ENCODE data around the gene PDP2. TPM values are rescaled to one million over a fixed set of nuclear protein-coding genes. Genes with fewer than 3 reads are reported as not detected.

PDP2 gene
- 4.7 and 7.3 TPM in 2 replicates for polyA plus RNA-seq (2012; rRNA removed)
- polyA plus RNA-seq (2012; cell fraction: cytosol; rRNA removed): 3.8 and 4.9 TPM in 2 replicates
- polyA plus RNA-seq (2012; cell fraction: nucleus; rRNA removed): 9.4 and 10.9 TPM in 2 replicates

- H3K27me3 ChIP-seq (ENCODE audit: insufficient read depth): no peaks in the 10 kb centered on the region
- peak; percentile 99 for DNase-seq
- no peaks in the 10 kb centered on the region for H4K20me1 ChIP-seq (ENCODE audit: insufficient read depth)
- peak within 1 kb of the TSS; percentile 93 for H2AFZ ChIP-seq (ENCODE audit: low read depth)
- H3K27ac ChIP-seq (ENCODE audit: low read depth in 2 of 2, low read length in 1 of 2): peak within 1 kb of the TSS in 1 of 2 experiments; percentile 29; a peak in 1 of 4 replicates
- H3K4me1 ChIP-seq (ENCODE audit: control insufficient read depth in 1 of 2, insufficient read depth in 2 of 2, low read depth in 1 of 2, low read length in 1 of 2): peaks cover 0 to 7% of the 10 kb centered on the region in 2 experiments; a peak in 1 of 4 replicates
- H3K9ac ChIP-seq: peak within 1 kb of the TSS; percentile 69
- POLR2A ChIA-PET: interaction anchor here (0.7 to 1.5 kb wide), 7 partner anchors 10 to 272 kb away, joined by 3 to 5 read pairs (median 4); partner anchors contain the start of gene NAE1
- under 1% methylated on average over 15 of the region's 58 CpGs for WGBS (ENCODE audit: low lambda C conversion rate)
- peaks cover 20% of the 10 kb centered on the region for H3K79me2 ChIP-seq (ENCODE audit: insufficient read depth)
- H3K36me3 ChIP-seq (replicated peaks in 1 of 2; ENCODE audit: control insufficient read depth in 1 of 2, insufficient read depth in 2 of 2, low read length in 1 of 2): peaks cover 10 to 14% of the 10 kb centered on the region in 2 experiments
- H3K9me3 ChIP-seq: no peaks in the 10 kb centered on the region
- H3F3A ChIP-seq (replicated peaks; ENCODE audit: insufficient read depth): peaks cover 3% of the 10 kb centered on the region
- no peaks in the 10 kb centered on the region for H3K9me2 ChIP-seq
- H3K4me2 ChIP-seq: peak within 1 kb of the TSS; percentile 95
- peak within 1 kb of the TSS; percentile 74 to 95 for H3K4me3 ChIP-seq (ENCODE audit: low read depth in 2 of 2, low read length in 1 of 2)
- CTCF ChIA-PET: interaction anchor here (0.7 to 4.0 kb wide), 8 partner anchors 13 to 230 kb away, joined by 4 to 26 read pairs (median 8); partner anchors contain the start of genes DYNC1LI2 and NAE1
- TF ChIP-seq RXRA (IDR thresholded peaks at IDR 0.05; ENCODE audit: borderline replicate concordance, low read depth): no peak
- TF ChIP-seq RCOR1 (IDR thresholded peaks at IDR 0.05; ENCODE audit: low read length): no peak
- TF ChIP-seq NFIC (IDR thresholded peaks at IDR 0.05; ENCODE audit: borderline replicate concordance): no peak
- TF ChIP-seq YY1 (IDR thresholded peaks at IDR 0.05; ENCODE audit: low read depth): no peak
- TF ChIP-seq JUND (IDR thresholded peaks at IDR 0.05): no peak
- TF ChIP-seq RFX5 (IDR thresholded peaks at IDR 0.05; ENCODE audit: low read length): no peak
- TF ChIP-seq REST (IDR thresholded peaks at IDR 0.05; ENCODE audit: low read depth, low read length): no peak
- TF ChIP-seq TEAD4 (IDR thresholded peaks at IDR 0.05; ENCODE audit: borderline replicate concordance, insufficient read depth): no peak
- no peak for TF ChIP-seq FOXM1 (IDR thresholded peaks at IDR 0.05; ENCODE audit: low read depth)
- TF ChIP-seq SIN3A (IDR thresholded peaks at IDR 0.05; ENCODE audit: borderline replicate concordance, low read depth, low read length): peak; percentile 79; the same call in 1 of the 2 replicates
- no peak for TF ChIP-seq GATA2 (CRISPR knock-in tag; IDR thresholded peaks at IDR 0.05)
- no peak for TF ChIP-seq EP300 (IDR thresholded peaks at IDR 0.05; ENCODE audit: borderline replicate concordance in 1 of 2, low read depth in 1 of 2, low read length in 1 of 2)
- no peak for TF ChIP-seq ZBTB33 (IDR thresholded peaks at IDR 0.05; ENCODE audit: borderline replicate concordance, low read depth)
- TF ChIP-seq CTCF (IDR thresholded peaks at IDR 0.05): no peak
- peak; percentile 89 for TF ChIP-seq IRF3 (IDR thresholded peaks at IDR 0.05; ENCODE audit: low read depth, low read length)
- TF ChIP-seq POLR2AphosphoS5 (IDR thresholded peaks at IDR 0.05; ENCODE audit: low read depth, low read length): peak; percentile 41; the same call in 1 of the 2 replicates
- TF ChIP-seq MXI1 (IDR thresholded peaks at IDR 0.05; ENCODE audit: low read depth, low read length): peak; percentile 86
- TF ChIP-seq SMC3 (IDR thresholded peaks at IDR 0.05; ENCODE audit: low read depth, low read length): no peak
- peak; percentile 73 for TF ChIP-seq NRF1 (IDR thresholded peaks at IDR 0.05; ENCODE audit: low read depth, low read length)
- peak; percentile 83 for TF ChIP-seq USF1 (IDR thresholded peaks at IDR 0.05; ENCODE audit: borderline replicate concordance, low read depth)
- TF ChIP-seq TCF12 (IDR thresholded peaks at IDR 0.05): no peak
- peak; percentile 100 for TF ChIP-seq PBX3 (IDR thresholded peaks at IDR 0.05)
These were observed at the start of gene PDP2 for GRCh38 chr16:66880288-66881013. PDP2 (plus strand) TSS chr16:66880515; CDS start chr16:66884285, 3,770 bp downstream.
